GM19395 (cell line): ENCODE measurements around the gene DOK1.

Experiments
- ATAC-seq: cut with Tn5 transposase; IDR thresholded peaks from one replicate; pipeline ENCODE4 v1.9.1; 2021; ENCODE audit warnings: mild to moderate bottlenecking, moderate library complexity; ENCODE audit not compliant: unreplicated experiment

The DOK1 gene

DNA sequence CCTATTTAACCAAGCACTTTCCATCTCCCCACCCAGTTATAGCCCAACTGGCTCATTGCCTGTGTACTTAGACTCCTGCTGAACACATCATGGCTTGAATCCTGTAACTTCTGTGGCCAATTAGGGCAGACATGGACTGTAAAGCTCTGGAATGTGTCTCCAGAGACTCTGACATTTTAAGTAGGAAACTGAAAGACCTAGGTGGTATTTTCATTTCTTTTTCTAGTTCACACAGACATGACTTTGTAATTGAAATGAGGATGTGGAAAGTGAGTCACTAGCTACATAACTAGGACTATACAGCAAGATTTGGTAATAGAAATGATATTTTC is 12.2 kb downstream of the DOK1 start:
- ATAC-seq, result no peak

DNA sequence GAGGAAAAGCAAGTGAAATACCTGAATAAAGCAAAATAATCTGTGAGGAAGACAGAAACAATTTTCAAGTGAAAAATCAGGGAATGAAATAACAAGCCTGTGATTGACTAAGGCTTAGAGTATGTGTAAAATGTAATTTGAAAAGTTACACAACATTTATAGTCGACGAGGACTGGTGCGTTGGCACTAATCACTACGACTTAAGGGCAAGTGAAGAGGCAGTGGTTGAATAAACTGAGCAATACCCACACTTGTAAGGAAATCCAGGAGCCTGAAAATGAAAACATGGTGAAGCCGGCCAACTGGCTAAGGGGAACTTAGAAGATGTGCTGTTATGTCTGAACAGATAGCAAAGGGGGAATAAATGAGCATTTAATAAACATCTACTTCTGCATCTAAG is 13.4 kb downstream of the DOK1 start:
- no peak for ATAC-seq

DNA sequence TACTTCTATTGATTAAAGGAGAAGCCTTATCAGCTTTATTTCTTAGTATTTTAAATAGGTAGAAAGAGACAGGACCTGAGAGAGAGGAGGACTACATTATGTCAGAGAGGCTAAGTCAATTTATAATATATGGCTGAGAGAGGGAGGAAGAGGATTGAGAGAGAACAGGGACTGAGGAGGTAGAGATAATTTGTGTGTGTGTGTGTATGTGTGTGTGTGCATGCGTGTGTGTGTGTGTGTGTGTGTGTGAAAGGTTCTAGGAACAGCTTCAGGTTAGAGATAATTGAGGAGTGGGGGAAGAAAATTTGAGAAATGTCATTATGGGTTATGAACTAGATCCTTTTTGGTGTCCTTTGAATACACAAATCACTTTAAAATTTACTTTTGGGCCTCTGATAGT is 15.2 kb downstream of the DOK1 start:
- no peak for ATAC-seq

DNA sequence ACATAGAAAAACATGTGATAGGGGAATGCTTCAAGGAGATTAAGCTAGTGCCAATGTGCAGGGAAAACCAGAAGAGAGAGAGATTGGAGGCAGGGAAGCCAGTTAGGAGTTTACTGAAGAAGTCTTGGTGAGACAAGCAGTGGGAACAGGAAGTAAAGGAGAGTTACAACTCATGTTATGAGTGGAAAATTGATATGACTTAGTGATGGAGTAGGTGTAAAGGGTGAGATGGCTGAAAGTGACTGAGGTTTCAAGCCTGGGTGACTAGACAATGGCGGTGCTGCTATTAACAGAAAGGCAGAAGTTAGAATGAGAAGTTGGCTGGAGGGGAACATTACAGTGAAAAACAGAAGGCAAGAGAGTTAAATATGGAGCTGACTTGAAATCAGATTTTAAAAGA is 16.5 kb downstream of the DOK1 start:
- ATAC-seq, result peak; percentile 63

DNA sequence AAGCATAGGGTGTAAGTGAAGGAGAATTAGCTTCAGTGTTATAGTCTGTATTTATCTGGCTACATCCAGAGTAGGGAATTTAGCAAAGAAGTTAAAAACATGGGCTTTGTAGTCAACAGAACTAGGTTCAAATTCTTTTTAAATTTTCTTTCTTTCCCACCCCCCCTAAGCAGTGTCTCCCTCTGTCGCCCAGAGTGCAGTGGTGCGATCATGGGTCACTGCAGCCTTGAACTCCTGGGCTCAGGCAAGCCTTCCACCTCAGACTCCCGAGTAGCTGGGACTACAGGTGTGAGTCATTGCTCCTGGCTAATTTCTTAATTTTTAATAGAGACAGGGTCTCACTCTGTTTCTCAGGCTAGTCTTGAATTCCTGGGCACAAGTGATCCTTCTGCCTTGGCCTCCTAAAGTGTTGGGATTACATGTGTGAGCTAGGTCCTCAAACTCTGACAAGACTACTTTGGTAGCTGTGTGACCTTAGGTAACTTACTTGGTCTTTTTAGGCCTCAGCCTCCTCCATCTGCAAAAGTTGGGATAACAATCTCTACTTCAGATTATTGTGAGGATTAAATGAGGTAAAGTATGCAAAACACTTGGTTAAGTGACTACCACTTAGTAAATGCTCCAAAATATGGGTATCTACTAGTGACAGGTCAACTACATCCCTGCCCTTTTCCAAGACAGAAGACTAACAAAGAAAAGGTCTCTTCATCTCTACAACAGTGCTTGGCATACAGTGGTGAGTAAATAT is 17.8 kb downstream of the DOK1 start:
- ATAC-seq, result no peak

DNA sequence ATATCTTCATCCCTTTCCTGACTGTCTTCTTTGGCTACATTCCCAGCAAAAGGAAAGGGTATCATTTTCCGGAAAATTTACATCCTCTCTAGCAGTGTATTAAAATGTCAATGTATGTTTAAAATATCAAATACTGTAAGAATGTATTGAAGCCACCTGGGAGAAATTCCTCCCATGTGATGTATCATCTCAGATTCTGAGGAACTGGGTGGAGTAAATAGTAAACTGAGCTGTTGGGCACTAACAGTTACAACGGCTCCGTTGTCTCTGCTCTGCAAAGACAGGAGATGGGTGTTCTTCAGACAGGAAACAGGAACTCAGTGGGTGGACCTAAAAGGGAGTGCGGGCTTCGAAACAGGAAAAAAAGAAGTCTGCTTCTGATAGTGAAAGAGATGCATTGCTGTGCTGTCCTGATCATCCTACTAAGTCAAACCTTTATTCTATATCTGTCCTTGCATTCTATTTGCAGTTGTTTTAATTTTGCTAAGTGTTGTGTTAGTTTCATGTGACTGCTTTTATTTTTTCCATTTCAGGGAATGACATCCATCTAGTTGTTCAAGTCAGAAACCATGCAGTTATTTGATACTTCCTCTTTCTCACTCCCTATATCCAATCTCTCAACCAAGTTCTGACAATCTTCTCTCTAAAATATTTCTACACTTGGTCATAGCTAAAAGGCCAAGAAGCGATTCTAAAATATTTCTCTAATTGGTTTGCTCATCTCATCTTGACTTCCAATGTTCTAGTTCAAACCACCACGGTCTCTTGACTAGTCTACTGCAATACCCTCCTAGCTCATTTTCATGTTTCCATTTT is 19.4 kb downstream of the DOK1 start:
- peak; percentile 51 for ATAC-seq

DNA sequence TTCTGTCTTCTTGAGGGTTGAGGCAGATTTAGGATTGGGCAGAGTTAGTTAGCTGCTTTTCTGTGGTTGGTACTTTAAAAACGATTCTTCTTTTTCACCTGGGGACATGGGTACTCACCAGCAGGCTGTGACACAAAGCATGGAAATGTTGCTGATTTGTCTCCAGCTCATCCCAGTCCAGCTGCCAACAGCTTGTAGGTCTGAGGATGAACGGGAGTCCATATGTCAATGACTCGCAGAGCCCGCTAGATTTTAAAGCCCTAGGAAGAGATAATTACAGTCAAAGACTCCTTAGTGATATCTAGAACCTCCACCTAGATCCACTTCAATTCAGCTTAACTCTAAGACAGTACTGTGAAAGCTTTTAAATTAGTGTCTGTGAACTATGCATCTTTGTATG is 20.8 kb downstream of the DOK1 start:
- no peak for ATAC-seq

DNA sequence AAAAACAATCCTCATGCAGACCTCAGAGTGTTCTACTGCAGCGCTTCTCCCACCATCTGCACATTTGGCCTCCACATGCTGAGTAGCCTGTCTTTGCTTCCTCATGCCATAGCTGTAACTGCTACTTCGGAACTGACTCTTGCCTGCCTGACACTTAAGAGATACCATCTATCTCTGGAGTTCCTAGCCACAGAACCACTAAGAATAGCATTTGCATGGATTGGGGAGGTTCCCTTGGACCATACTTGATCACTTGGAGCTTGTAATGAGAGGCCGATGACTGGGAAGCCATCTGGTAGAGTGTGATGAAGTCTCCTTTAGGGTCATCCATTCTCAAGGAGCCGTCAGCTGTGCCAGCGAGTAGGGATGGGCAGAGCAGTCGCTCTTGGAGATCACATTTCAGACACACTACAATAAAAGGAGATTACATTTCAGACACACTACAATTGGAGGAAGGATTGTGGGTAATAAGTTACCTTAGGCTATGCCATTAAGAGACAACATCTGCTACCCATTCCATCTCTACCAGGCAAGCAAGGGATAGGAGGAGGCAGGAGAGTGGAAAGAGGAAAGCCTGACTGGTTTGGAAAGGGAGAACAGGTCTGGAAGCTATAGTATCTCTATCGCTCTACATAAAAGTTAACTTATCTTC is 21.8 kb downstream of the DOK1 start:
- no peak for ATAC-seq

DNA sequence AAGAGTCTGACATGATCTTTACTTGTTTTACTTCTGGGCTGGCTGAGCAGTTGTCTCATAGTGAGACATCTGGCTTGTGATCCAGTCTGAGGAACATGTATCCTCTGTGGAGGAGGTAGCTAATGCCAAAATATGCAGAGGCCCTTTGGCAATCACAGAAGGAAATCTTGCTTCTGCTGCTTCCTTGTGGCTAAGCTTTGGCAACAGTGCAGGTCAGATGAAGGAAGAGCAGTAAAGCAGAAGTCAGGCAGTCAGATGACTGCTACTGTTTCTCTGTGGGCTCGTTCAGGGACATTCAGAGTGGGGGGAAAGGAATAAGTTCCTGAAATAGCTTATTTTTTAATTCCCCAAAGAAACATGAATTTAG is 22.3 kb downstream of the DOK1 start:
- no peak for ATAC-seq

DNA sequence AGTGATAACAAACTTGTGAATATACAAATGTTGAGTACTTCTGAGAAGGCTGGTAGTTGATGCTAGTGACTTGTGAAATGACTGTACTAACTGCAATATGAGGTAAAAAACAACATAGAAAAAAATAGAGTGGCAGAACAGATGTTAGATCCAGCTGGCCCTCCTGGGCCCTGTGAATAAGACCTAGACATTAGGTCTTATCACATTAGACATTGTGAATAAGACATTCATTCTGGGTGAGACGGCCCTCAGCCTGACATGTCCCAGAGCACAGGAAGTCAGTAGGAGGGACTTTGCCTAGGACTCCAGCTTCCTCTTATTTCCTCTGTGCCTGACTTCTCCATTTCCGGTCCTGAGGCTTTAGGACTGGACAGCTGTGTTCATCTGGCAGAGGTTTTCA is 22.9 kb downstream of the DOK1 start:
- ATAC-seq, result peak; percentile 41

DNA sequence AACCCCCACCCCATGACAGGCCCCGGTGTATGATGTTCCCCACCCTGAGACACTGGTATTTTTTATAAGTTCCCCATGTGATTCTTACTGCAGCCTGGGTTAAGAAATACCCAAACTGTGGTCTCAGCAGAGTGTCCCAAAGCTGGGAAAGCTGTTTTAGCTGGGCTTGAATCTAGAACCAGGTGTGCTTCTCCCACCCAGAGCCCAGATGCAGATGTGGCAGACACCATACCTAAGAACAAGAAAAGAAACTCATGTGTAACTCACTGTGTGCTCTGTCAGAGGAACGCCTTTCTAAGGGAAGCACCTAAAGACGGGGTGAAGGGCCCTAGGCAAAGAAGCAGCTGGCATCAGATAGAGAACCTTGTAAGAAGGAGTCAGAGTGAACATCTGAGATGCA is 23.9 kb downstream of the DOK1 start:
- no peak for ATAC-seq

DNA sequence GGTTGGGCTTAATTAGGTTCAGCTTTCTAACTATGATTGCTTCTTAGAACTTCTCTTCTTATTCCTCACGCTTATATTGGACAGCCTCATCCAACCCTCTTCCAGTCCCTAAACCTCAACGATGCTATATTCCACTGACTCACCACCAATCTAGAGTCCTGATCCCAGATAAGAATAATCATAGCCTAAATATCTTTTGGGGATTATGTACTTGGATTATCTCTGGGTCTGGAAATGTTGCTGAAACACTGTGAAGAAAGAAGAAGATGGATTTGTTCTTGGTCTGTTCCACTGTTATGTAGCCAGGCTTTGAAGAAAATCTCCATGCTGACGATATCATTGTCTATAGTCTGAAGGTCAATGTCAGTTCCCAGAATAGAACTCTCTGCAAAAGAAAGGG is 26.9 kb downstream of the DOK1 start:
- no peak for ATAC-seq

DNA sequence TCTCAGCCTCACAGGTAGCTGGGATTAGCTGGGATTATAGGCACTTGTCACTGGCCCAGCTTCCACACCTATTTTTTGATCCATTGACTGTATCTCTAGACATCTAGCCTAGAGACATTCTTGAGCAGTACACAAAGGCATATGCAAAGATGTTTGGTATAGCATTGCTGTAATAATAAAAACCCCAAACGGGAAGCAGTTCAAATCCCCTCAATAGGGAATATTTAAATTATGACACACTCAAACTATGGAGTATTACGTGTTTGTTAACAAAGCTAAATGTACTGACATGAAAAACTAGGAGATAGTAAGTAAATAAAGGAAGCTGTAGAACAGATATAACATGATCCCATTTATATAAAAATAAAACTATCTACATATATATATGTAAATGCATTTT is 27.7 kb downstream of the DOK1 start:
- ATAC-seq, result no peak

DNA sequence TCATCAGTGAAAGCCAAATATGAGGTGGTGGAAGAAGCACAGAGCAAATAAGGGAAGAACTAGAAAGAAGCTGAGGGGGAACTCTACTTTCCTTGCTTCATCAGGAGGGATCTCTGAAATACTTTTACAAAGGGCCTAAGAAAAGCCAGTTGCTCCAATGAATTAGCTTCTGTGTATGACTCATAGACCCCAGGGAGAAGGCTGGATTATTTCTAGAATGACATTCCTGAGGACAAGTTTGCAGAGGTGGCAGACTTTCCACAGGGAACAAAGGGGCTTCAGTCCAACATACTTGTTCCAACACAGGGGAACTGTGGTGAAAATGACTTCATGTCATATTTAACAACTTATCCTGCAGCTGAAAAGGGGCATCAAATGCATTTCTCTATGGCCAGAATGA is 29.0 kb downstream of the DOK1 start:
- ATAC-seq, result no peak

DNA sequence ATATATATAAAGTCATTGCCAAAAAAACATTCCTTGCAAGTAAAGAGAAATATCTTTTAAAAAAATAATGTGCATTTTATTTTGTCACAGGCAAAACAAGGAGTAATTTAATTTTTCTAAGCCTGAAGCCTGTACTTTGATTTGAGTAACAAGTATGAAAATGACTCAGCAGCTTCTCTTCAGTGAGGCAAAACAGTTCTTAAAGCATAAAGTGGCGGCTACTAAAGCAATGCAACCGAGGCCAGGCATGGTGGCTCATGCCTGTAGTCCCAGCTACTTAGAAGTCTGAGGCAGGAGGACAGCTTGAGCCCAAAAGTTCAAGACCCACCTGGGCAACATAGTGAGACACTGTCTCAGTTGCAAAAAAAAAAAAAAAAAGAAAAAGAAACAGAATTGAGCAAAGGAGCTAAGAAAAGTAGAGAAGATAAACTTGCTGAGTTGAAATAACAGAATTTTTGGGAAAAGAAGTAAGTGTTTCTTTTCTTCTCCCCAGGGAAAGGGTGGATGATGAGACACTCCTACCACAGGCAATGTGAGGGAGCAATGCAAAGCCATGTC is 29.6 kb downstream of the DOK1 start:
- peak; percentile 73 for ATAC-seq

DNA sequence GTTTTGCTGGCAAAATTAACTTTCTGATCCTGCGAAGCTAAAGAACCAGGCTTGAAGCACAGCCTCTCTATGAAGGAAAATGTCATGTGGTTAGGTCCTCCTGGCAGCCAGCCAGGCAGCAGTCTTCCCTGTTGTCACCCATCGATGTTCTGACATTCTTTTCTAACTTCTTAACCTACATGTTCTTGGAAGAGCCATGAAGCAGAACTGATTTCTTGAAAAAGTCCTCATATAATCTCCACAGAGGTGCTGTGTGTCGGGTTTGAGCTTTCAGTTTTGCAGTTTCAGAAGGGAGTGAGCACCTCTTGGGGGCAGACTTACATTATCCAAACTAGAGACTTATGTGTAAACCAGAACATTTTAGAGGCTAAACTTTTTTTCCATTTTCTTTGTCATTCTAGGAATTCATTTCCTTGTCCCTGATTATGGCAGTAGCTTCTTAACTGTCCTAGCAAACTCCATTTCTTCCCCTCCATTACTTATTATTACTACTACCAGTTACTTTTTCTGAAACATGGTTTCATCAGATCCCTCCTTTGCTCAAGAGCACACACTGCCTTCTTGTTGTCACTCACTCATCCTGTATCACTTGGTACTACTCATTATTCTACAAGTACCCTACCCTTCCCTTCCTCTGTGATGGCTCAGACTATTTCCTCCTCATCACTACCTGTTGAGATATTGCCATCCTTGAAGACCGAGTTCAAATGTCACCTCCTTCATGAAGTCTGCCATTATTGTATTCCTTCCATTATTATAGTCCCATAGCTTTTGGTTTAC is 31.1 kb downstream of the DOK1 start:
- peak; percentile 54 for ATAC-seq

DNA sequence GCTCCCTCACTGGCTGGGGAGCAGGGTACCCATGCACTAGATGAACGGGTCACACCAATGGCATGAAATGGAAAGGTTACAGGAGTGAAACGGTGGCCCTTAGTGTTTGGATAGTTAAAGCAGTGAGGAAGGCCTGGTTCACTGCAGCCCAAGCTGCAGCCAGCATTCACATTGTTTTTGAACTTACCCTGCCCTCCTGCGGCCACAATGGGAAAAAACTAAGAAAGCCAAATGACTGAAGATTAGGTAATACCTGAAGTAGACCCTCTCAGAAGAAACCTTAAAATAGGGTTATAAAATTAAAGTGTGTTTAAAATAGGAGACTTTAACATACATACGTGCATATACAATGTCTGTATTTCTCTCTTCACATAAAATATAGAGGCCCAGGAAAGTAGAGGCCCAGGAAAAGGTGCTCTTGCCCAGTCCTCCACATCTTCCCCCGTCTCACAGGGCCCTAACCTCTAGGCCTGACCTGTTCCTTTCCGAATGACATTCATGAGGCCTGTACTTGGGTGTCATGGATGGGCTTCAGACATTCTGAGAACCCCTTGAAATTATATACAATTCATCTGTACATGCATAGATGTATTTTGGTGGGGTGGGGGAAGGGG is 33.3 kb downstream of the DOK1 start:
- no peak for ATAC-seq

DNA sequence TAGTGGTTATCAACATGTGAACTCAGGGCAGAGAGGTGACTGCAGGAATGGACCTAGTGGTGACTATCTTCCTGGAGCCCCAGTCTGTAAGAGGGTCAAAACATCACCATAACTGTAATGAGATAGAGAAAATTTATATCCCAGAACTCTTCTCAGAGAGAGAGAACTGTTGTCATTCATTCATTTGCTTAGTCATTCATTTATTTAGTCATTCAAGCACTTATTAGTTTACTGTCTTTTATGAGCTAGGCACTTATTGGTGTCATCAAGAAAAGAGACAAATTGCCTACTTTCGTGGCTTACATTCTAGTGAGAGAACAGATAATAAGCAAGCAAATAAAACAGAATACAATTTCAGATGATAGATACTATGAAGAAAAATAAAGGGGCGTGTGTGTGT is 34.1 kb downstream of the DOK1 start:
- ATAC-seq, result no peak

DNA sequence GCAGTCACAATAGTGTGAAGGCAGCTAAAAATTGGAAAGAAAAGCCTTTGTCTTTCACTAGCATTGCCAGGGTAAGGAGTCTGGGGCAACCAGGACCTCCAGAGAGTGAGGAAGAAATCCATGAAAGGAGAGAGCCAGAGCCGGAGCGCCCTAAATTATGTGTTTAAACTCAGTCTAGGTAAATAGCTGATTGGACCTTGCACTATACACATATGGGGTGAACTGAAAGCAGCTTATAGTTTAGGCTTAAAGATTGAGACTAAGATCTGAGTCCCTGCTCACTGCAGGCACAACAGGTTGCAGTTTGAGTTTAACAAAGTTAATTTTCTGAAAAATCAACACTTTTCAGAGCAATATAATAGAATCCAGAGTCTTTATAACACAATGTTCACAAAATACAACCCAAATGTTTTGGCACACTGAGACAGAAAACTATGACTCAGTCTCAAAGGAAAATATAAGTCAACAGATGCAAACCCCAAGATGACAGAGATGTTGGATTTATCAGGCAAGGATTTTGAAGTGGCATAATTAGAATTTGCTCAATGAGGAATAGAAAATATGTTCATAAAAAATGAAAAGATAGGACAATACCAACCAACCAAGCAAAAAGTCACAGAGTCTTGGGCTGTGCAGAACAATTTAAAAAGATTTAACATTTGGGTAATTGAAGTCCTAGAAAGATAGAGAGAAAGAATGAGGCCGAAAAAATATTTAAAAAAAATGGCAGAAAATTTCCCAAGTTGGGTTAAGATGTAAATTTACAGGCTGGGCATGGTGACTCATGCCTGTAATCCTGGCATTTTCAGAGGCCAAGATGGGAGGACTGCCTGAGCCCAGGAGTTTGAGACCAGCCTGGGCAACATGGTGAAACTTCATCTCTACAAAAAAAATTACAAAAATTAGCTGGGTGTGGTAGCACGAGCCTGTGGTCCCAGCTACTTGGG is 39.6 kb downstream of the DOK1 start:
- ATAC-seq, result no peak

DNA sequence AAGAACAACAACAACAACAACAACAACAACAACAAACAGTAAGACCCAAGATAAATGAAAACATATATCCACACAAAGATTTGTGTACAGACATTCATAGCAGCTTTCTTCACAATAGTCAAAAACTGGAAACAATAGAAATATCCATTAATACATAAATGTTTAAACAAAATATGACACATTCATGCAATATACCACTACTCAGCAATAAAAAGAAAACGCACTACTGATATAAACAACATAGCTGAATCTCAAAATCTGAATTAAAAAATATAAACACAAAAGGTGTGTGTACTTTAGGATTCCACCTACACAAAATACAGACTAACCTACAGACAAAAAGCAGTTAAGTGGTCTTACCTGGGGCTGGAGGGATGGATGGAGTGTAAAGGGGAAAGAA is 42.1 kb downstream of the DOK1 start:
- no peak for ATAC-seq
